HG03342 (cell line): Measurements from ENCODE around the gene ZNF655.

ENCODE experiments used
- ATAC-seq: cut with Tn5 transposase; IDR thresholded peaks from one replicate; pipeline ENCODE4 v1.9.1; 2021; ENCODE audit warnings: mild to moderate bottlenecking, moderate library complexity; ENCODE audit not compliant: unreplicated experiment

The ZNF655 gene

DNA sequence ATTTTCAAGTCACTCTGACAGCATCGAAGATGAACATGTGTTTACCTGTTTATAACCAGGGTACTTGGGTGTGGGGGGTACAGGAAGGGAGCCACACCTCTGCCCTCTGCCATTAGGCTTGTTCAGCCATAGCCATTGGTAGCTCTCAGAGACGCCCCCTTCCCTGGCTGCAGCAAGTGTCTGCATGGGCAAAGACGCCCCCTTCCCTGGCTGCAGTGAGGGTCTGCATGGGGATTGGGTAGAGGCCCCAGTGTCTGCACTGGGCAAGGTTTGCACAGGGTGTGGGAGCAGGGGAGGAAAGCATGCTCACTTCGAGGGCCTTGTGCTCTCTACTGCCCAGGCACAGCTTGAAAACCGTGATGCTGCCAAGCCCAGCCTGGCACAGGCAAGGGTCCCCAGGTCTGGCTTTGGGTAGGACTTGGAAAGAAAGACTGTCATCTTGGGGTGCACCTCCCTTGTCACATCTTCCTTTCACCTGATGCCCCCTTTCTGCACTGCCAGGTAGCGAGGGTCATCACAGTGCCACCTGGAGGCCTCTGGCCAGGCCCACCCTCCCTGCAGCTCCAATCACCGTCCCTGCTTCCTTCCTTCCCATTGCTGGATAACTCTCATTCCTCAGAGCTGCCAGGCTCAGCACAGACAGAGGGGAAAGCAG, 43.3 kb downstream of the ZNF655 start:
- no peak for ATAC-seq

GRCh38 chr7:99605527-99605926, 47.1 kb downstream of the ZNF655 start:
- ATAC-seq, result no peak

DNA sequence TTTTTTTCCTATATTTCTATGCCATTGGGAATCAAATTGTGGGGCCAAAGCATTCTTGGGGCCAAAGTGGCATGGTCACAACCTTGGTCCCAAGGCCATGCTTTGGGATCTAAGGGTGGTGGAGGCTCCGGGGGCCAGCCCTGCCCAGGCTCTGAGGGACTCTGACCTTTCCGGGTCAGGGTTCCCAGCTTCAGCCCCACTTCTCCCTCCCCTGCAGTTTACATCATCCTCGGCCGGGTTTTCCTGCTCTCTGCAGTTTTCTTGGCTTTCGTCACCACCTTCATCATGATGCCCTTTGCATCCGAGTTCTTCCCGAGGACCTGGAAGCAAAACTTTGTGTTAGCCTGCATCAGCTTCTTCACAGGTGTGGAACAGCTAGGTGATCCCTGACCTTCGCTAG, 48.1 kb downstream of the ZNF655 start:
- ATAC-seq, result no peak

DNA sequence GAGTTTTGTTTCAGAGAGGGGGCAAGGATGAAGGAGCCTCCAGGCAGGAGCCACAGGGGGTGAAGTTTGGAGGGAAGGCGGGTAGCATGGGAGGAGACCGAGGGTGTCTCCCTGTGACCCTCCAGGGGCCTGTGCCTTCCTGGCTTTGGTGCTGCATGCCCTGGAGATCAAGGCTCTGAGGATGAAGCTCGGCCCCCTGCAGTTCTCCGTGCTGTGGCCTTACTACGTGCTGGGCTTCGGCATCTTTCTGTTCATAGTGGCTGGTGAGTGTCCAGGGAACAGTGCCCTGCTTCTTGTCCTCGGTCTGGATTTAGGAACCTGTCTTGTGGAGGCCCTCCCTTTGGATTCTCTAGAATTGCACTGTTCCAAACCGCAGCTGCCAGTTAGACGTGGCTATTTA, 49.1 kb downstream of the ZNF655 start:
- no peak for ATAC-seq

GRCh38 chr7:99614495-99614894, 56.1 kb downstream of the ZNF655 start:
- no peak for ATAC-seq

DNA sequence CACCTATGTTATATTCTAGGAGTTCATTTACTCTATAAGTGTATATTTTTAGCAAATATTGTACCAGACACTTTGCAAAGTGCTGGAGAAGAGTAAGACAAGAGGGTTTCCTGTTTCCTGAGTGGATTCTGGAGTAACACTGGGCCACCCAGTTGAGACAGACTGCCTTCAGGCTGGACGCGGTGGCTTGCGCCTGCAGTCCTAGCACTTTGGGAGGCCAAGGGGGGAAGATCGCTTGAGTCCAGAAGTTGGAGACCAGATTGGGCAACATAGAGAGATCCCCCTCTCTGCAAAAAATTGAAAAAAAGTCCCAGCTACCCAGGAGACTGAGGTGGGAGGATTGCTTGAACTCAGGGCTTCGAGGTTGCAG, 57.5 kb downstream of the ZNF655 start:
- ATAC-seq, result no peak

- ATAC-seq, result peak; percentile 92
These were observed 58.1 kb downstream of the ZNF655 start, which contains the start of gene ZSCAN25 for GRCh38 chr7:99616359-99617191. TSS of gene ZSCAN25 (plus strand) at chr7:99616946. CDS start at chr7:99619607, 2,661 bp downstream.

- ATAC-seq, result peak; percentile 43
These were observed 58.8 kb downstream of the ZNF655 start for GRCh38 chr7:99617192-99617781.

GRCh38 chr7:99618726-99619125, 60.3 kb downstream of the ZNF655 start:
- ATAC-seq, result no peak

DNA sequence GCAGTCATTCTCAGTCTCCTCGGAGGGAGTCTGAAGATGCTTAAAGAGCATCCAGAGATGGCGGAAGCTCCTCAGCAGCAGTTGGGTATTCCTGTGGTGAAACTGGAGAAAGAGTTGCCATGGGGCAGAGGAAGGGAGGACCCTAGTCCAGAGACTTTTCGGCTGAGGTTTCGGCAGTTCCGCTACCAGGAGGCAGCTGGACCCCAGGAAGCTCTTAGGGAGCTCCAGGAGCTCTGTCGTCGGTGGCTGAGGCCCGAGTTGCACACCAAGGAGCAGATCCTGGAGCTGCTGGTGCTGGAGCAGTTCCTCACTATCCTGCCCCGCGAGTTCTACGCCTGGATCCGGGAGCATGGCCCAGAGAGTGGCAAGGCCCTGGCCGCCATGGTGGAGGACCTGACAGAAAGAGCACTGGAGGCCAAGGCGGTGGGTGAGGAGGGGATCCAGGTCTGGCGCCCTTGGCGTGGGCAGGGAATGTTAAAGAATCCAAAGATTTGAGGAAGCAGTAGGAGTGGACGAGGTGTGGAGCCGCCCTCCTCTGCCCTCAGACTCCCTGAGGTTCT, 61.2 kb downstream of the ZNF655 start:
- no peak for ATAC-seq

DNA sequence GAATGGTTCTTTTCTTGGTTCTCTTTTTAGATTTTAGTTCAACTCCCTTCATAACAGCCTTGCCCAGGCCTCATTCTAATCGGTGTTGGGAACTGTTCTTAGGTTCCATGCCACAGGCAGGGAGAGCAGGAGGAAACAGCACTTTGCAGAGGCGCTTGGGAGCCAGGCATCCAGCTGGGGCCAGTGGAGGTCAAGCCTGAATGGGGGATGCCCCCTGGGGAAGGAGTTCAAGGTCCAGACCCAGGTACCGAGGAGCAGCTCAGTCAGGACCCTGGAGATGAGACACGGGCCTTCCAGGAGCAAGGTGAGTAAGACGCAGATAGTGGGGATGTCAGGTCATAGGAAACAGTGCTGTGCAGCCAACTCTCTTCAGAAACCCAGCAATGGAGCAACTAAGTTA, 62.8 kb downstream of the ZNF655 start:
- no peak for ATAC-seq

- ATAC-seq, result no peak
These were observed 64.2 kb downstream of the ZNF655 start for GRCh38 chr7:99622596-99622995.

DNA sequence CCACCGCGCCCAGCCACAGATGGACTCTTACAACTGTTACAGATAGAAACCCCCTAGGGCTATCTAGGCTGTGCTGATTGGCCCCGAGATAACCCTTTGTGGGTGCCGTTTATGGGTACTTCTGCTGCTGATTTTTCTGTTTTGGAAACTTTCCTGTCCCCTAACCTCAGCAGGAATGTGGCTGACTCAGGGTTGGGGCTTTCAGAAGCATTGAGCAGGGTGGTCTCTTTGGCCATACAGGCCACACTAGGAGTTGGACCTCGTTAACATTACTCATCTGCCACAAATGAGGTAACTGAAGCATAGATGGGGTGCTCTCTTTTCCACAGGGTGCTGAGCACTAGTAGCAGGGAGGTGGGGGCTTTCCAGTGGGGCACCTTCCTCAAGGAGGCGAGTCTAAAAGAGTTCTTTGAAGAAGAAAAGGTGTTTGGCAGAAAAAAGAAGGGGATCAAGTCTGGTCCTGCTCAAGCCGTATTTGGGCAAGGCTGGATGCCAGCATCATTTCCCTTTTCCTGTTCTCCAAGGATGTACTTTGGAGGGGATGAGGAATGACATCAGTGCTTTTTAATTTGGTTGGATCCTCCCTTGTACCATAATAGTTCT, 64.8 kb downstream of the ZNF655 start:
- ATAC-seq, result no peak

GRCh38 chr7:99623702-99624447, 65.4 kb downstream of the ZNF655 start:
- ATAC-seq, result no peak

GRCh38 chr7:99624484-99624883, 66.0 kb downstream of the ZNF655 start:
- no peak for ATAC-seq

GRCh38 chr7:99625321-99625720, 66.9 kb downstream of the ZNF655 start:
- no peak for ATAC-seq

DNA sequence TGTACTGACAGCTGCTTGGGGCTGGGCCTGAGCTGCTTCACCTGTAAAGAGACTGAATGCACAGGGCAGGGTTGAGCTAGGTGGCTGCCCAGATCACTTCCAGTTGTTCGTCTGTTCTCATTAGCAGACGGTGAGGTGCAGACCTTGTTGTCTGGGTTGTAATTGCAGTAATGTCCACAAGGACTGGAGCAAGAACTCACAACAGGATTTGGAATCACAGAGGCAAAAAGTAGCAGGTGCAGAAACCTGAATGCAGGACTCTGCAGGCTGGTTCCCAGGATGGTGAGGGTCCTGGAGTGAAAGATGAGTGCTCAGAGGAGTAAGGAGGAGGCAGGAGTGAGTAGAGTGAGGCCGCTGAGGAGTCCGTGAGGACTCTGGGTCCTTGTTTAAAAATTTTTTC, 67.5 kb downstream of the ZNF655 start:
- no peak for ATAC-seq
